SIG-M5 treated with dmso at 0.1 percent for 504 hours (cell line): ENCODE results near the gene LASP1.

Source experiments
- DNase-seq: peaks from one replicate; lab custom pipeline; 2025; ENCODE audit not compliant: unreplicated experiment; lab: John Stamatoyannopoulos, UW

Gene LASP1

GRCh38 chr17:38868817-38869525, 887 bp upstream of the LASP1 start:
- DNase-seq: peak; percentile 86

GRCh38 chr17:38870259-38871165, 654 bp downstream of the LASP1 start:
- DNase-seq: peak; percentile 76

- peak; percentile 77 for DNase-seq
Measured at GRCh38 chr17:38871247-38872015, 1.6 kb downstream of the LASP1 start.

GRCh38 chr17:38872027-38872511, 2.2 kb downstream of the LASP1 start:
- no peak for DNase-seq

GRCh38 chr17:38872671-38873385, 3.0 kb downstream of the LASP1 start:
- no peak for DNase-seq

- no peak for DNase-seq
Measured at GRCh38 chr17:38873640-38874380, 4.0 kb downstream of the LASP1 start.

- DNase-seq: no peak
Measured at GRCh38 chr17:38874505-38875400, 4.9 kb downstream of the LASP1 start.

GRCh38 chr17:38875477-38876075, 5.7 kb downstream of the LASP1 start:
- DNase-seq: no peak

GRCh38 chr17:38877130-38877851, 7.4 kb downstream of the LASP1 start:
- no peak for DNase-seq

- no peak for DNase-seq
Measured at GRCh38 chr17:38879878-38880665, 10.2 kb downstream of the LASP1 start.

GRCh38 chr17:38881600-38882191, 11.8 kb downstream of the LASP1 start:
- no peak for DNase-seq

GRCh38 chr17:38882870-38883269, 13.0 kb downstream of the LASP1 start:
- DNase-seq: no peak

- peak; percentile 32 for DNase-seq
Measured at GRCh38 chr17:38883592-38884526, 14.0 kb downstream of the LASP1 start.

GRCh38 chr17:38885044-38885727, 15.3 kb downstream of the LASP1 start:
- no peak for DNase-seq
